H9 (cell line): ENCODE results near the gene KIAA0825. TPM values are rescaled to one million over a fixed set of nuclear protein-coding genes. Genes with fewer than 3 reads are reported as not detected.

Experiments
- DNase-seq: peaks from one replicate; pipeline ENCODE4 v3.0.0-alpha.2; 2017
- H2AFZ ChIP-seq: one replicate; pipeline ENCODE4 v1.6.1; 2013; ENCODE audit warnings: mild to moderate bottlenecking, low read length, control low read depth, moderate library complexity
- H2AK5ac ChIP-seq: 2 replicates; pipeline ENCODE4 v1.6.1; 2013; ENCODE audit warnings: low read length, control low read depth, mixed read lengths; ENCODE audit not compliant: insufficient read length
- H2BK120ac ChIP-seq: one replicate; pipeline ENCODE4 v1.6.1; 2013; ENCODE audit warnings: low read depth, mild to moderate bottlenecking, low read length, control low read depth, inconsistent platforms; ENCODE audit not compliant: poor library complexity, severe bottlenecking
- H2BK12ac ChIP-seq: 2 replicates; pipeline ENCODE4 v1.6.1; 2013; ENCODE audit warnings: low read length, control low read depth, mixed read lengths, low read depth; ENCODE audit not compliant: insufficient read length
- H2BK15ac ChIP-seq: 2 replicates; pipeline ENCODE4 v1.6.1; 2013; ENCODE audit warnings: low read depth, low read length, control low read depth
- H2BK20ac ChIP-seq: one replicate; pipeline ENCODE4 v1.6.1; 2013; ENCODE audit warnings: low read depth, mild to moderate bottlenecking, low read length, control low read depth, inconsistent platforms; ENCODE audit not compliant: poor library complexity, severe bottlenecking
- H2BK5ac ChIP-seq: 2 replicates; pipeline ENCODE4 v1.6.1; 2013; ENCODE audit warnings: low read length, control low read depth, mixed read lengths; ENCODE audit not compliant: insufficient read length
- H3K14ac ChIP-seq: 2 replicates; pipeline ENCODE4 v1.6.1; 2013; ENCODE audit warnings: low read length, control low read depth; ENCODE audit not compliant: insufficient read depth
- H3K18ac ChIP-seq: 2 replicates; pipeline ENCODE4 v1.6.1; 2013; ENCODE audit warnings: low read depth, mild to moderate bottlenecking, mixed read lengths, low read length, control low read depth; ENCODE audit not compliant: insufficient read length
- H3K23ac ChIP-seq: 2 replicates; pipeline ENCODE4 v1.6.1; 2013; ENCODE audit warnings: low read length, control low read depth, mixed read lengths, low read depth; ENCODE audit not compliant: insufficient read length
- H3K23me2 ChIP-seq: 2 replicates; pipeline ENCODE4 v1.6.1; 2013; ENCODE audit warnings: low read depth, mild to moderate bottlenecking, mixed read lengths, low read length, control low read depth; ENCODE audit not compliant: insufficient read length, poor library complexity, severe bottlenecking
- H3K27ac ChIP-seq: 2 replicates; pipeline ENCODE4 v1.5.1; 2013; ENCODE audit warnings: low read length, control low read depth, mixed read lengths, low read depth; ENCODE audit not compliant: insufficient read length
- H3K27me3 ChIP-seq: 2 replicates; pipeline ENCODE4 v1.6.1; 2013; ENCODE audit warnings: low read length, control low read depth, inconsistent platforms; ENCODE audit not compliant: insufficient read depth
- H3K4ac ChIP-seq: 2 replicates; pipeline ENCODE4 v1.6.1; 2013; ENCODE audit warnings: low read depth, mild to moderate bottlenecking, control low read depth, inconsistent platforms, low read length, moderate library complexity
- H3K4me1 ChIP-seq: 2 replicates; pipeline ENCODE4 v1.6.1; 2013; ENCODE audit warnings: low read length, control low read depth, inconsistent platforms; ENCODE audit not compliant: insufficient read depth
- H3K4me2 ChIP-seq: 2 replicates; pipeline ENCODE4 v1.6.1; 2013; ENCODE audit warnings: low read length, control low read depth, mixed read lengths; ENCODE audit not compliant: insufficient read length, insufficient read depth
- H3K56ac ChIP-seq: 2 replicates; pipeline ENCODE4 v1.6.1; 2013; ENCODE audit warnings: low read depth, mild to moderate bottlenecking, mixed read lengths, low read length, control low read depth; ENCODE audit not compliant: insufficient read length
- H3K79me1 ChIP-seq: 2 replicates; pipeline ENCODE4 v1.6.1; 2013; ENCODE audit warnings: low read depth, mild to moderate bottlenecking, moderate library complexity, low read length, control low read depth, inconsistent platforms; ENCODE audit not compliant: insufficient read depth, poor library complexity, severe bottlenecking
- H3K79me2 ChIP-seq: 2 replicates; pipeline ENCODE4 v1.6.1; 2013; ENCODE audit warnings: low read length, control low read depth, inconsistent platforms; ENCODE audit not compliant: insufficient read depth
- H3K9ac ChIP-seq: 2 replicates; pipeline ENCODE4 v1.6.1; 2013; ENCODE audit warnings: low read length, control low read depth, mixed read lengths; ENCODE audit not compliant: insufficient read length; ENCODE audit errors: extremely low read depth
- H3K9me3 ChIP-seq: one replicate; pipeline ENCODE4 v1.6.1; 2013; ENCODE audit warnings: low read depth, low read length, inconsistent platforms; ENCODE audit not compliant: control insufficient read depth
- H3T11ph ChIP-seq: one replicate; pipeline ENCODE4 v1.6.1; 2013; ENCODE audit warnings: mild to moderate bottlenecking, low read length, control low read depth, inconsistent platforms
- H4K20me1 ChIP-seq: one replicate; pipeline ENCODE4 v1.6.1; 2013; ENCODE audit not compliant: control insufficient read depth, insufficient read length, insufficient read depth
- H4K5ac ChIP-seq: 2 replicates; pipeline ENCODE4 v1.6.1; 2013; ENCODE audit warnings: low read depth, mild to moderate bottlenecking, mixed read lengths, low read length, control low read depth; ENCODE audit not compliant: insufficient read length
- H4K8ac ChIP-seq: replicated peaks from 2 replicates; pipeline ENCODE4 v1.6.1; 2013; ENCODE audit warnings: low read length, control low read depth, mixed read lengths, low read depth; ENCODE audit not compliant: insufficient read length
- H4K91ac ChIP-seq: 2 replicates; pipeline ENCODE4 v1.6.1; 2013; ENCODE audit warnings: low read depth, mild to moderate bottlenecking, moderate library complexity, mixed read lengths, low read length, control low read depth; ENCODE audit not compliant: insufficient read length
- H3K27ac Mint-ChIP-seq, 3 experiments: 2 replicates in 2 of 3; 3 replicates in 1 of 3; pipeline ENCODE4 v1.8.0; 2020 to 2021; ENCODE audit warnings: mixed read lengths in 3 of 3, mild to moderate bottlenecking in 1 of 3, moderate library complexity in 1 of 3
- H3K27me3 Mint-ChIP-seq: 2 replicates; pipeline ENCODE4 v1.8.0; 2021; ENCODE audit warnings: low read depth, mild to moderate bottlenecking, moderate library complexity, mixed read lengths
- H3K36me3 Mint-ChIP-seq, 3 experiments: 2 replicates in 2 of 3; 3 replicates in 1 of 3; pipeline ENCODE4 v1.8.0; 2020 to 2021; ENCODE audit warnings: low read depth in 3 of 3, mixed read lengths in 3 of 3; ENCODE audit not compliant: insufficient read depth in 1 of 3
- H3K4me1 Mint-ChIP-seq, 2 experiments: 2 replicates each; pipeline ENCODE4 v1.8.0; 2020; ENCODE audit warnings: mixed read lengths in 2 of 2
- H3K4me3 Mint-ChIP-seq, 2 experiments: 2 replicates in 1 of 2; 3 replicates in 1 of 2; pipeline ENCODE4 v1.8.0; 2020 to 2021; ENCODE audit warnings: mild to moderate bottlenecking in 2 of 2, mixed read lengths in 2 of 2, moderate library complexity in 1 of 2
- H3K9me3 Mint-ChIP-seq, 2 experiments: 2 replicates in 1 of 2; 3 replicates in 1 of 2; pipeline ENCODE4 v1.8.0; 2020; ENCODE audit warnings: mild to moderate bottlenecking in 2 of 2, mixed read lengths in 2 of 2, moderate library complexity in 1 of 2
- WGBS: extraction: QIAGEN DNeasy Blood & Tissue Kit; methylation state at CpG from one replicate; pipeline ENCODE4 v1.1.7; 2013; ENCODE audit warnings: missing lambda C conversion rate, low lambda C conversion rate, mixed read lengths; ENCODE audit not compliant: insufficient read length; ENCODE audit errors: extremely low coverage; 5-methylcytosine and 5-hydroxymethylcytosine counted together
- total RNA-seq: library from RNA; stranded (reverse); gene quantifications from 2 replicates; pipeline ENCODE4 v1.2.1, GENCODE V29; 2021
- TF ChIP-seq, protein P1 (sequence below): fragments of 200-600 bp; sonication (generic); conservative IDR thresholded peaks from 3 replicates; pipeline ENCODE4 v1.8.0; 2021; ENCODE audit warnings: antibody characterized with exemption, mild to moderate bottlenecking

The KIAA0825 gene
- total RNA-seq, 1 experiment from 2014 or later = 1.8 TPM

DNA sequence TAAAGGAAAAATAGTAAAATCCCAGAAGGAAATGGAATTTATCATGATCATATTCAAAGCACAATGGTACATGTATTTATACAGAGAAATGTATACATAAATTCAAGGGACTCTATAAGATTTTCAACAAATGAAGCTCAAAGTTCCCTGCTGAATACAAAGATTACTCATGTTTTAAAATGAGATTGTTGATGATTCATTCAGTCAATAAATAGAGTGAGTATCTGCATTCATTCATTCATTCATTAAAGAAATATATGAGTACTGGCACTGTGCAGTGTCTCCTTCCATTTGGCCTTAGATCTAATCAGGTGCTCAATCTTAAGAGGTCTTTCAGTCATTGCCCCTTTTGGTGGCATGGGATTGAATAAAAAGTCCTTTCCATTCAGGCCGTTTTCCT is 310.0 kb downstream of the KIAA0825 start:
- peak overlapping the region in 1 of 3 experiments; percentile 50; a peak in 3 of 7 replicates for H3K27ac Mint-ChIP-seq
- no peak overlapping the region for H3K14ac ChIP-seq

More for the DNA sequence above, 310.0 kb downstream of the KIAA0825 start:
- TF ChIP-seq, protein P1, sequence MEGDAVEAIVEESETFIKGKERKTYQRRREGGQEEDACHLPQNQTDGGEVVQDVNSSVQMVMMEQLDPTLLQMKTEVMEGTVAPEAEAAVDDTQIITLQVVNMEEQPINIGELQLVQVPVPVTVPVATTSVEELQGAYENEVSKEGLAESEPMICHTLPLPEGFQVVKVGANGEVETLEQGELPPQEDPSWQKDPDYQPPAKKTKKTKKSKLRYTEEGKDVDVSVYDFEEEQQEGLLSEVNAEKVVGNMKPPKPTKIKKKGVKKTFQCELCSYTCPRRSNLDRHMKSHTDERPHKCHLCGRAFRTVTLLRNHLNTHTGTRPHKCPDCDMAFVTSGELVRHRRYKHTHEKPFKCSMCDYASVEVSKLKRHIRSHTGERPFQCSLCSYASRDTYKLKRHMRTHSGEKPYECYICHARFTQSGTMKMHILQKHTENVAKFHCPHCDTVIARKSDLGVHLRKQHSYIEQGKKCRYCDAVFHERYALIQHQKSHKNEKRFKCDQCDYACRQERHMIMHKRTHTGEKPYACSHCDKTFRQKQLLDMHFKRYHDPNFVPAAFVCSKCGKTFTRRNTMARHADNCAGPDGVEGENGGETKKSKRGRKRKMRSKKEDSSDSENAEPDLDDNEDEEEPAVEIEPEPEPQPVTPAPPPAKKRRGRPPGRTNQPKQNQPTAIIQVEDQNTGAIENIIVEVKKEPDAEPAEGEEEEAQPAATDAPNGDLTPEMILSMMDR = no peak
- no peak overlapping the region for H3K23ac ChIP-seq
- no peaks in the 10 kb centered on the region for H4K20me1 ChIP-seq
- H3K9ac ChIP-seq = no peak overlapping the region
- no peak overlapping the region for H4K8ac ChIP-seq
- H3K56ac ChIP-seq = no peak overlapping the region
- H2AK5ac ChIP-seq = no peak overlapping the region
- no peak overlapping the region for H2BK120ac ChIP-seq
- no CpG with 5 or more reads among the region's 1 CpG for WGBS
- no peaks in the 10 kb centered on the region for H3K23me2 ChIP-seq
- Mint-ChIP-seq H3K4me1 (peaks cover 8 to 30% of the 10 kb centered on the region in 2 experiments), H3K9me3 (no peaks in the 10 kb centered on the region), H3K27me3 (no peaks in the 10 kb centered on the region), H3K4me3 (no peak overlapping the region), H3K36me3 (peaks cover 0 to 9% (median 0%) of the 10 kb centered on the region in 3 experiments; a peak in 3 of 7 replicates)
- peaks cover 3% of the 10 kb centered on the region for H3K79me1 ChIP-seq
- no peak overlapping the region for H3K4me2 ChIP-seq
- H4K5ac ChIP-seq = no peak overlapping the region
- no peak overlapping the region for H2BK5ac ChIP-seq
- no peak for DNase-seq
- H2BK12ac ChIP-seq = no peak overlapping the region
- H3K79me2 ChIP-seq = peaks cover 14% of the 10 kb centered on the region; the same call in 1 of the 2 replicates
- no peak overlapping the region for H3K27ac ChIP-seq
- H2BK20ac ChIP-seq = no peak overlapping the region
- H2BK15ac ChIP-seq = no peak overlapping the region
- no peak overlapping the region for H4K91ac ChIP-seq
- H3K4ac ChIP-seq = no peak overlapping the region
- H3K4me1 ChIP-seq = no peaks in the 10 kb centered on the region
- H3K27me3 ChIP-seq = no peaks in the 10 kb centered on the region
- no peak overlapping the region for H3K18ac ChIP-seq
- H2AFZ ChIP-seq = no peak overlapping the region
- H3K9me3 ChIP-seq = no peaks in the 10 kb centered on the region
- H3T11ph ChIP-seq = no peak overlapping the region
